ENCODE measurements around the gene SPRYD7.

DNA sequence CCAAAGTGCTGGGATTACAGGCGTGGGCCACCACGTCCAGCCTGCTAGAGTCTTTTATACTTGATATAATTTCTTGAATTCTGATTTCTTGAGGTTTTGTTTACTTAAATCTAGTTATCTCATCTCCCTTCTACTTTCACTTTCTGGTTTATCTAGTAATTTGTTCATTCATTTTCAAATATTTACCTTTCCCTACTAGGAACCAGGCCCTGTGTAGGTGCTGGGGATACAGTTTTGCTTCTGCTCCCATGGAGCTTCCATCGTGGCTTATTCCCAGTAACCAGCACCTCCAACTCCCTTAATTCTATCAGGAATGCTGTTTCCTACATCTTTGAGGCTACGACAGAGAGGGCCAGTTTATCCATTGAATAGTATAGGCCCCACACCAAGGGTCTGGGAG lies 36.6 kb upstream of the SPRYD7 start:
- TF ChIP-seq CHD1 (IDR thresholded peaks at IDR 0.05; ENCODE audit: low read depth, low read length): no peak
- TF ChIP-seq CBX5 (IDR thresholded peaks at IDR 0.05; ENCODE audit: low read depth, low read length): no peak

Measured in H1 (cell line).